Activated CD8-positive, alpha-beta memory T cell treated with anti-CD3 and anti-CD28 coated beads, Interleukin-2, amount 50 U/mL, for 24 hours (primary cell): Measurements from ENCODE around the gene UBQLN4.

Source experiments
- DNase-seq: peaks from one replicate; pipeline ENCODE4 v3.0.0-alpha.2; 2020; ENCODE audit errors: extremely low read depth

The UBQLN4 gene

DNA sequence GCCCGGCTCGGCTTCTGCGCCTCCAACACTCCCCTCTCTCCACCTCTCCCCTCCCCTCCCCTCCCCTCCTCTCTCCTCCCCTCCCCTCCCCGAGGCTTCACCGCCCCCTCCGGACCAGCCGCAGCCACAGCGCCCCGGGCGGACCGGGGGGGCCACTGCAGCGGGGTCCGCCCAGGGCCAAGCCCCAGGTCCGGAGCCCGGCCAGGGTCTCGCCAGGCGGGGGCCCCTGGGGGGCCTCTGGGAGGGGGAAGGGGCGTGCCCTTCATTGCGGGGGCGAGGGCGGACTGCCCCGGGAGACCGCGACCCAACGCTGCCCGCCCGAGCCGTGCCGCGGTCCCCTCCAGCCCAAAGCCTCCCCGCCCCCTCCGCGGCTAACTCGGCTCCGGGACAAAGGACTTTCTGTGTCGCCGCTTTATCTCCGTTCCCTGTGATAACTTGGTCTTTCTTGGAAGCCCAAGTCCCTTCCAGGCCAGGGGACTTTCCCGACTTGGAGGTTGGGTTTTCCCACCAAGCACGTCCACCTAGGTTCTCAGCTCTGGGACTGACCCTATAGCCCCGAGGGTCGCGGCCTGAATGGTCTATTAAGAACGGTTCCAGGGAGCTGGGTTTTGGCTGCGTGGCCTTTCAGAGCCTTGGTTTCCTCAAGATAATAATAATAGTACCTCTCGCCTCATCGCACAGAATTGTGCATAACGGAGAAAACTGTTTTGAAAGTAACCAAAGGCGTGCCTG lies at the start of gene UBQLN4:
Gene UBQLN4 (minus strand): TSS at position 31 of the 732 bp plus-strand sequence. CDS start 97 bp downstream, outside the sequence.
- DNase-seq, result peak; percentile 61

DNA sequence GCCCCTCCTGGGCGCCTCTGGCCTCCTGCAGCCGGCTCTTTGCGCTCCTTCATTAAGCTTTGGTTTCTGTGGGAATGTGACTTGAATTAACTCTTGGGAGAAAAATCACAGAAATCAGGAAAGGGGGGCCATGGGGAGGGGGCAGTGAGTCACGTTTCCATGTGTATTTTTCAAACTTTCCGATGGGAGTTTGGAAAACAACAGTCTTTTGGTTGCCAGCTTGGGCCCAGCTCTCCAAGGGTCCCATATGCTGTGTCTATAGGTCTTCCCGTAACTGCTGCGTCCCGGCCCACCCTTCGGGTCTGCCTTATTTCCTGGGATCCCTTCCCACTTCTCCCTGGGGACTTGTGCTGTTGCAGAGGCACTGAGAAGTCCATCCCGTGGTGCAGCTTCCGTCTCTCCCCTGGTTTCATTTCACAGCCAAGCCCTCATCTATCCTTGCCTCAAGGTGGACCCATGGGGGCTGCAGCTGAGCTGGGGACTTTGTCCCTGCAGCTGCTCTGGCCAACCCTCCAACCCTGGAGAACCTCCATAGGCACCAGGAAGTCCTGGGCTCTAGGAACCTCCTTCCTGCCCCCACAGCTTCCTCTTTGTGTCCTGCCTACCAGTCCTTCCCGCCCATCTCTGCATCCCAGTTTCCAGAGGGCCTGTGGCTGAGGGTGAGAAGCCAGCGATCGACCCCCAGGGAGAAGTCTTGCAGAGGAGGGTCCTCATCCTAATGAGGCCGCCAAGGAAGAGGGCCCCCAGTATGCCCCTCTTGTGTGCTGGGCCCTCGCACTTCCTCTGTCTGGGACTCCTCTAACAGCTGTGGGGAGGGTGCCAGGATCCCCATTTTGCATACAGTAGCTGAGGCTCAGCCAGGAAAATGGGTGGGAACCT lies 49.3 kb upstream of the UBQLN4 start:
- no peak for DNase-seq

DNA sequence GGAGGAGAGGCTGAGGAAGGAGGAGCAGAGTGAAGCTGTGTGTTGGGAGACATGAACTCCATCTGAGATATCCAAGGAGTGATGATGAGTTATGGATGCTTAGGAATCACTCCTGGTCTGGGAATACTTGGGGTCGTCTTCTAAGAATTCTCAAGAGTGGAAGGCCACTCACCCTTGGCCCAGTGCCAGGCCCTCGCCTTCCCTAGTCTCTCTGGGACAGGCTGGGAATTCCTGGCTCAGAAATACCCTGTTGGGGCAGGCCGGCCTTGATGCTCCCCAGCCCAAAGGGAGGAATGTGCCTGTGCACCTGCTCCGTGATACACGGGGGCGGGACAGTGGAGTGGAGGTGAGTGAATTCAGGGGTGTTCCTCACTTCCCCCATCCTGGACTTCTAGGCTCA lies 48.3 kb upstream of the UBQLN4 start:
- DNase-seq, result no peak

DNA sequence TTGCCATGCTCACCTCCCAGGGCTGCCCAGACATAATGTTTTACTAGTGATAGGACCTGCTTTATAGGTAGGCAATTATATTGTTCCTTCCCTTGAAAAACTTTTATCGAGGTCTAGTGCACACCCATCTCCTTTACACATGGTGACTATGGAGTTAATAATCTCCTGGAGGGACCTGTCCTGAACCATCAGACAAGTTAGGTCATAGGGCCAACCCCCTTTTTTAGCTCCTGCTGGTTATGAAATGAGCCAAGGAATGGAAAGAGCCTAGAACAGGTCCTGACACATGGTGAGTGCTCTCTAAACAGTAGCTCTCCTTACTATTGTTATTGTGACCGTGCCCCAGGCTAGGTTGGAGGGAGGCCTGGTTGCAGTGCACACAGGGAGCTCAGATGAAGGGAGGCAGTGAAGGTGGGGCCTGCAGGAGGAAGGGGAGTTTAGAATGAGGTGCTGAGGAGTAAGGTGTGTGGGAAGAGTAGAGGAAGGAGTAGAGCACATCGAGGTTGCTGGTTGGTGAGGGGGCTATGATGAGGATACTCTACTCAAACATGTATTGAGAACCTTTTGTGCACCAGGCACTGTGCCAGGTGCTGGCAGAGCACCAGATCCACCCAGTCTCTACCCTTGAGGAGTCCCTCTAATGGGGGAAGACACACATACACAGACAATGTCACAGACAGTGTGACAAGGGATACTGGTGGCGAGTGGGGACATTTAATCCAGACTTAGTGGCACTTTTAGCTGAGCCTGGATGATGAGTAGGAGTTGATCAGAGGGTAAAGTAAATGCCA lies 46.8 kb upstream of the UBQLN4 start:
- no peak for DNase-seq

DNA sequence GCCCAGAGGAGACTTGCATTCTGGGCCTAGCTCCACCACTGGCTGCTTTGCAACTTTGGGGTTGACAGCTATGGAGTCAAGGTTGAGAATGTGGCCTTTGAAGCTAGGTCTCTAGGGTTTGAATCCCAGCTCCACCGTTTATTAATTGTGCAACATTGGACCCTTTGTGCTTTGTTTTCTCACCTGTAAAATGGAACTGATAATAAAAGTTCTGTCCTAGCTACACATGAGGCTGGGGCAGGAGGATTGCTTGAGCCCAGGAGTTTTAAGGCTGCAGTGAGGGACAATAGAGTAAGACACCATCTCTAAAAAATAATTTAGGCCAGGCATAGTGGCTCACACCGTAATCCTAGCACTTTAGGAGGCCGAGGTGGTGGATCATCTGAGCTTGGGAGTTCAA lies 45.7 kb upstream of the UBQLN4 start:
- DNase-seq, result no peak

DNA sequence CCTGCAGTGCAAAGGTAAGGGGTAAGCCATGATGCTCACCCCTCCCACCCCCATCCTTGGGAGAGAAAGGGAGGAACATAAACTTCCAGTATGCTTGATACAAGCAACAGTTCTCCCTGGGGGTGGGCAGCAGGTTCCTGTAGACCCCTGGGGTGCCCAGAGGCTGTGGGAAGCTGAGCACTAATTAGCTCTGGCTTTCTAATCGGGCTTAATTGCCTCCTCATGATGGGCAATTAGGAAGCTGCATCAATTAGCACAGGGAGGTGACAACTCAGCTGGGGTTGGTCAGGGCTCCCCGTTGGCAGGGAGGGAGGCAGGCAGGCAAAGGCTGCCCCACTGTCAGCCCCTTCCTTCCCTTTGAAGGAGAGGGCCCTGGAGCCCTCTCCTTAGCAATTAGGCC lies 45.2 kb upstream of the UBQLN4 start:
- no peak for DNase-seq

DNA sequence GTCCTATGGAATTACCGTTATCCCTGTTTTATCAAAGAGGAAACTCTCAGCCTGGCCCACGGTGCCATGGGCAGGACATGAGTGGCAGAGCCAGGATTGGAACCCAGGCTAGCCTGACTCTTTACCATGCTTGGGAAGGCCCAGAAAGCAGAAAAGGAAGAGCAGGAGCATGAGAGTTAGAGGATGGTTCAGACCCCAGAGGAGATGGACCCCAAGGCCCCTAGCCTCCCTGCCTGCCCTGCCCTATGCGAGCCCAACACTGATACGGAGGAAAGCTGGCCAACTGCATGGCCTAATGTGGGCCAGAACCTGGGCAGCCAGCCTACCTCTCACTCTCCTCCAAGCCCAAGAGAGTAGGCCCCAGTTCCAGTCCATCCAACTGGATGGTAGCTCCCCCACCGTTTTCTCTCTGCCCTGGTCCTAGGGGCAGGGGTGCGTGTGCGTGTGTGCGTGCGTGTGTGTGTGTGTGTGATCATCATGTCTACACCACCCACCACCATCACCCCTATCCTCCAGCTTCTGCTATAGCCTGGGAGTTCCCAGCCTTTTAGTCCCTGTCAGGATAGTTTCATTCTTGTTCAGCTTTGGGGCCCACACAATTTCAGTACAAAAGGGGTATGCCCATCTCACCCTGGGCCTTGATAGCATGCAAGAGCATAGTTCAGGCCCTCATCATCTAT lies 44.0 kb upstream of the UBQLN4 start:
- DNase-seq, result no peak

DNA sequence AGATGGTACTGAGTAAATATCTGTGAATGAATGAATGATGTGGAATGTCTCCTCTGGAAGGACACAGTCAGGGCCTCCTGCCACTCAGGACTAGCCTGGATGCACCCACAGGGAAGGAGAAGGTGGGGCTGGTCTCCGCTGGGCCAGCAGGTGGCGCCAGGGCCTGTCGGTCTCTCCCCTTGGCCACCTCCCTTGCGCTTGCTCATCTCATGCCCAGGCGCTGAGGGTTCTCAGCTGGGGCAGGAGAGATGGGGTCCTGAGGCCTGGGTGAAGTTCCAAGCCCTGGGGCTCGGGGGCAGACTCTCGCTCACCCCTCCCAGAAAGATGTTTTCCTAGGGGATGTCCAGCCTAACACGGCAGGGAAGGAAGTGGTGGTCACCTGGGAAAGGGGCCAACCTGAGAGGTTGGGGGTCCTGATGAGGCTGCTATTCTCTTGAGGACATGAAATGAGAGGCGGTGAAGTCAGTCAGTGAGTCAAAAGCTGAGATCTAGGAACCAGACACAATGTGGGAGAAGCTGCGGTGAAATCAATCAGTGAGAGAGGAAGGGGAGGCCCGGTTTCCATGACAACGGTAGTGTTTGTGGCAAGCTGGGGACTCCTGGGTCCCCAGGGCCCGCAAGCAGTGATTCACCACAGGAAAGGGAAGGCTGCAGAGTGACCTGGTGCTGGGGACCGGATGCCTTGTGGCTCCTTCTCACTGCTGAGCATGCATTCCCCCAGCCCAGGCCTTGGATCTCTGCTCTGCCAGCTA lies 43.2 kb upstream of the UBQLN4 start:
- DNase-seq, result peak; percentile 85

DNA sequence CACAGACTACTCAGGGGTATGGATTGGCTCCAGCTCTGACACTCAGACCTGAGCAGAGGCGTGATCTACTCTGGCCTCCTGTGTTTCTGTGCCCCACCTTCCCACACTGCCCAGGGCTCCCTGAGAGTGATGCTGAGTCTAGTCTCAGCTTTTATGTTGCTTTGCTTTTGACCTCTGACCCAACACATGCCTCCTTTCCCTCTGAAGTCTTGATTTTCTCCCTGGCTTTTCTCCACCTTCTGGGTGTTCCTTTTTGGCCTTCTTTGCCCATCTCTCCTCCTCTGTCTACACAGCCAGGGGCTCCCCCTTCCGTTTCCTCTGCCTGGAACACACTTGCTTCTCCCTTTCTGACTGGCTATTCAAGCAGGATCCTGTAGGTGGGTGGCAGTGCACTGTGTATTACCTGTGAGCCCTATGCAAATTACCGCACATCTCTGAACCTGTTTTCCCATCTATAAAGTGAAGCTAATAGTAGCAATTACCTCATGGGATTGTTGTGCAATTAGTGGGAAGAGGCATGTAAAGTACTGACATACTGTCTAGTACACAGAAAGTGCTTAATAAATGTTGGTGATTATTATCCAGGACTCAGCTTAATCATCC lies 42.4 kb upstream of the UBQLN4 start:
- DNase-seq, result no peak

DNA sequence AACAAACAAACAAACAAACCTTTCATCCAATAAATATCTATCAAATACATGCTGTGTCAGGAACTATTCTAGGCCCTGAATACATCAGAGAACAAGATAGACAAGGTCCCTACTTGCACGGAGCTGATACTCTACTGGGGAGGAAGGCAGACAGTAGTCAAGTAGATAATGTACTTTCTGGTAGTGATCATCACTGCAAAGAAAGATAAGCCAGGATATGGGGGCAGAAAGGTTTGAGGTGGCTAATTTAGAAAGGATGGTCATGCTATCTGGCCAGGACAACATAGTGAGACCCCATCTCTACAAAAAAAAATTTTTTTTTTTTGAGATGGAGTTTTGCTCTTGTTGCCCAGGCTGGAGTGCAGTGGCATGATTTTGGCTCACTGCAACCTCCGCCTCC lies 38.0 kb upstream of the UBQLN4 start:
- no peak for DNase-seq

DNA sequence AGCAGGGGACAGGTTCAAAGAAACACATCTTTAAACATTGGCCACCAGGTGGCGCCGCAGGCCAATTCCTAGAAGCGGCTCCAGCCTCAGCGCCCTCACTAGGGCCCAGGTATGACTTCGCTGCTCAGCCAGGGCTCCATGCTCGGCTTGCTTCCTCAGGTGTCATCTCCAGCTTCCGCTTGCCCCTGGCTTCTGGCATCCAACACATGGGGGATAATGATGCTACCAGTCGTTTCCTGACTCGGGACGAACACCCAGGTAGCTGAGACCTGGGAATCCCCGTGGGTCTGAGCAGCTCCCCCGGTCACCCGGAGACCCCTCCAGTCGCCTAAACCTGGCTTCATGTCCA lies 37.2 kb upstream of the UBQLN4 start:
- DNase-seq, result peak; percentile 73

DNA sequence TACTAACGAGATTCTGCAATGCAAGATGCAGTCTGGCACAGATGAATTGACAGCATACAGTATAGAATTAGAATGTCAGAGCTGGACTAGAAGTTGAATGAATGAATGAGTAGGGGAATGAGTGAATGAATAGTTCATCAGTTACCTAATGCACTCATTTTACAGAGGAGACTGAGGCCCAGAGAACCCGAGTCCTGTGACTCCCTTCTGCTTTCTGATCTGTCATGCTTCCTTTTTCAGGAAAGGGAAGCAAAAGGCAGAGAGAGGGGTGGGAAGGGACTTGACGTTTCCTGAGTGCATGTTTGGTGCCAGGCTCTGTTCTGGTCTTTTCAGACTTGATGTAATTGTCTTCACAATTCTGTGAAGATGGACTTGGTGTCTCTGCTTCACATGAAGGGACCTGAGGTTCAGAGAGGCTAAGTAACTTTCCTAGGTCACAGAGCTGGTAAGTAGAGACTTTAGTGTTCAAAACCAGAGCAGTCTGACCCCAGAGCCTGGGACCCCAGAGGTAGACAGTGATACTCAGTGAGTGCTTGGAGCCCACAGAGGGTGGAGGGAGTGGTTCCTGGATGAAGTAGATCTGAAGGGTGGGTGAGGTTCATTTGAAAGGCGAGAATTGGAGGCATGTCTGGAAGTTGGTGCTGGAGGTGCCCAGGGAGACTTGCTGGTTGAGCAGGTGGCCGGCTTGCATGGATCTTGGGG lies 36.7 kb upstream of the UBQLN4 start:
- DNase-seq, result no peak

DNA sequence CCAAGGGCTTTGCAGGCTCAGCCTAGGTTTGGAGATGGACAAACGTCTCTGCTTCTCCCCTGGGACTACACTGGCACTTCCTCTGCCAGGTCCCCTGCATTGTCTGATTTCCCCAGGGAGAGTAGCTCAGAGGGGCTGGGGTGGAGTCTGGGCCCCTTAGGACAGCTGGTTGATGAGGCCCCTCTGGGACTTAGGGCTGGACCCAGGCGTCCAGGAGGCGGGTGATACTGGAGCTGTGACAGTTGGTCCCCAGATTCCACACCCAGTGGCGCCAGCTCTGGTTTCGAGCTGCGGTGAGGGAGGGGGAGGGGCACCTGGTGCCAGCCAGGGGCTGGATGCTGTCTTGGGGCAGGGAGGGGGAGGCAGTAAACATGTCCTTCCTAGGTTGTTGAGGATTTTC lies 36.1 kb upstream of the UBQLN4 start:
- DNase-seq, result no peak

DNA sequence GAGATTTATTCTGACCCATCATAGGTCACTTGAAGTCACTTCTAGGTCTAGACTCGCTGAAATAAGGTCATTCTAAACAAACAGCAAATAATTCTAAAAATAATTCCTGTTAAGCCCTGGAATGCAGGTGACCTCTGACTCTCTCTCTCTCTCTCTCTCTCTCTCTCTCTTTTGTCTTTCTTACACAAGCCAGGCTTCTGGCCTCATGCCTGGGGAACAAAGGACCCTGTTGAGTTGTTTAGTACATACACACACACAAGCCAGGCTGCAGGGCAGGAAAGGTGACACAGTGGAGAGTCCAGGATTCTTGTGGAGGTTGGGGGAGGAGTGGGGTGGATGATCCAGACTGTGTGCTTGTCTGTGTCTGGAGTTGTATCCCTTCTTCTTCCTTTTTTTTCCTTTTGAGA lies 32.7 kb upstream of the UBQLN4 start:
- DNase-seq, result no peak

DNA sequence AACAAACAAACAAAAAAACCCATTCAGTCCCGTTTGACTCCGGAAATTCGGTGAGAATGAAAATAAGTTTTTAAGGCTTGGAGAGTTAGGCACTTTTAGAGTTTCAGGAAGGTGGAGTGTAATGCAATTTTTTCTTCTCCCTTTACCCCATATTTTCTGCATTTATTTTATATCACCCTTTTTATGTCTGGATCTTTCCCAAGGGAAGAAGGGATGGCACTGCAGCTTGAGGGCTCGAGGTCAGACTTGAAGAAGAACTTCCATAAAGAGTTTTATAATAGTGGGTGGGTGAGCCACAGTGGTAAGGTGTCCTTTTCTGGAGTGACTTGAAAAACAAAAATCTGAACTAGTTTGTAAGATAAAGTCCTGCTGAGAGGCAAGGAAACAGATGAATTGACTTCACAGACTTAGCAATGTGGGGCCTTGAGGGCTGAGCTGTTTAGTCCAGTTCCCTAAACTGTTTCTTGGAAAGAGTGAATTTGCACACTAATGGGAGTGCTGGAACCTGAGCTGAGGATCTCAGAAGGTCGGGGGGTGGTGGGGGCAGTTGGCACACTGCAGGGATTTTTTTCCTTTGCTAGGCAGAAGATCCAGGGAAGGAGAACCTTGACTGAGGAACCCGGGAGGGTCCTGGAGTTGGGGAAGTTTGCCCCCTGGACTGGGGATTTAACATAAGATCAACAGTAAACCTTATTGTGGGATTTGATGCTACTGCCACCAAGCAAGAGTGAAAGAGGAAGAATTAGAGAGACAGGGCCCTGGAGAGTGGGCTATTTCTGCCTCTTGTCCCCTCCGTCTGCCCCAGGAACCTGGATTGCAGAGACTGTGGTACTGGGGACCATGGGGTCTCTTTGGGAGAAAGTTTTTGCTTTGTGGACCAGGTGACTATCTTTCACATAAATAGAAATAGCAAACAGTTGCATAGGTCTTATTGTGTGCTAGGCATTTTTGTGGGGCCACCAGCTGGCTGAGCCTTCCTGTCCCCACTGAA lies 30.5 kb upstream of the UBQLN4 start:
- DNase-seq, result no peak

DNA sequence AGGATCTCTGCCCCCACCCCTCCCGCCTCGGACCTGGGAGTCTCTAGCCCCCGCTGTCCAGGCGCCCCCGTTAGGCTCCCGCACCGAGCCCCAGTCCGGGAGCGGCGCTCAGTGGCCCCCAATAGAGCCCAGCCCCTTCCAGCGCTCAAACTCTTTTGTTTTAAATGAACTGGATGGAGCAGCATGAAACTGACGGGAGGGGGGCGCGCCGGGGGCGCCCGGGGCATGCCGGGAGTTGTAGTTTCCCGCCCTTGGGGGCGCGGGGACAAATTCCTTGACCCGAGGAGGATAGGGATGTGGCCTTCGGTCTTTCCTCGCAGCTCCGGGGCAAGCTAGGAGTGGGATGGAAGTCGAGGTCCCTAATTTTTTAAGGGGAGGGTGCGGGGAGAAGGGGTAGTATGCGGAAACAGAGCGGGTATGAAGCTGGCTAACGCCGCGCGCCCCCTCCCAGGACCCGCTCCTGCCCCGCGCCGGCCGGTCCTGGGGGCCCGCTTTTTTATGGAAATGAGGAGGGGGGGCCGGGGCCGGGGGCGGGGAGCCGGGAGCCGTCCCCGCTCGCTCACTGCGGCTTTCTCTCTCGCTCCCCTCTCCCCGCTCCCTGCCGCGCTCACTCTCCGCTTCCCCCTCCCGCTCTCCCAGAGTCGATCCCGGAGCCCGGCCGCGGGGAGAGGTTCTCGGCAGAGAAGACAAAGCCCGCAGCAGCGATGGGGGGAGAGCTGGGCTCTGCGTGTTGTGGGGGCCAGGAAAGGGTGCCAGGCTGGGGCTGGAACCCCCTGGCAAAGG lies 28.9 kb upstream of the UBQLN4 start, which contains the start of gene MEX3A:
Gene MEX3A (minus strand): TSS at position 157 of the 783 bp plus-strand sequence. CDS start 467 bp downstream, outside the sequence.
- no peak for DNase-seq

DNA sequence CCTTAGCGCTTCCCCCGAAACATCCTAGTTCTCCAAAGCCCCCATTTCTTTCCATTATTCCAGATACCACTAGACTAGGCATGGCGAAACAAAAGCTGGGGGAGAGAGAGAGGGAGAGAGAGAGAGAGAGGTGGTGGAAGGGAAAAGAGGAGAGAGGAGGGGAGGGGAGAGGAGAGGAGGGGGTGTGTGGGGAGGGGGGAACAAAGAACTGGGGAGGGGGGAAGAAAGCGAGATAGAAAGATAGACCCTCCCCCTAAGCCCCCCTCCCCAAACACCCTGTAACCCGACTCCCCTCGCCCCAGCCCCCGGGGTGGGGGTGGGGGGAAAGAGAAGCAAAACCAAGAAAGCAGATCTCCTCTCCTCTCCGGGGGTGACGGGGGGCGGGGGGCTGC lies 28.3 kb upstream of the UBQLN4 start:
- no peak for DNase-seq
